SK-N-SH (cell line): ENCODE measurements around the gene SSMEM1. TPM values are rescaled to one million over a fixed set of nuclear protein-coding genes. Genes with fewer than 3 reads are reported as not detected.

Experiments
- CTCF ChIA-PET: fragments of 300-600, 350-600 bp; formaldehyde crosslinking; extraction: SDS; loops from one replicate; lab custom pipeline; 2021; lab: Yijun Ruan, JAX
- POLR2A ChIA-PET: fragments of 350-600 bp; sonication (Branson Sonifier 250); formaldehyde crosslinking; extraction: SDS; loops from one replicate; lab custom pipeline; 2020; ENCODE audit warnings: antibody characterized with exemption, inconsistent platforms; lab: Yijun Ruan, JAX
- DNase-seq: peaks from one replicate; pipeline ENCODE4 v3.0.0; 2012
- H2AFZ ChIP-seq: fragments of 200-600 bp; sonication (generic); 2 replicates; pipeline ENCODE4 v1.8.1; 2016; ENCODE audit warnings: antibody characterized with exemption, mild to moderate bottlenecking, low read depth
- H3F3A ChIP-seq: fragments of 200-600 bp; sonication (generic); replicated peaks from 2 replicates; pipeline ENCODE3; 2016; ENCODE audit warnings: antibody characterized with exemption, mild to moderate bottlenecking; ENCODE audit not compliant: insufficient read depth
- H3K27ac ChIP-seq, 2 experiments: fragments of 200-500 bp in 1 of 2; fragments of 200-600 bp in 1 of 2; sonication (Bioruptor generic) in 1 of 2; sonication (generic), shearing (Covaris generic) in 1 of 2; 2 replicates each; pipeline versions ENCODE4 v1.5.1 to v1.6.1; 2014 to 2016; ENCODE audit warnings: low read depth in 2 of 2, inconsistent platforms in 1 of 2, low read length in 1 of 2, mild to moderate bottlenecking in 1 of 2, mixed read lengths in 1 of 2
- H3K27me3 ChIP-seq: fragments of 200-600 bp; sonication (generic), shearing (Covaris generic); 2 replicates; pipeline ENCODE4 v1.6.1; 2016; ENCODE audit warnings: mixed run types; ENCODE audit not compliant: insufficient read depth
- H3K36me3 ChIP-seq, 2 experiments: fragments of 200-500 bp in 1 of 2; fragments of 200-600 bp in 1 of 2; sonication (Bioruptor generic) in 1 of 2; sonication (generic) in 1 of 2; replicated peaks in 1 of 2; 2 replicates each; pipeline versions ENCODE3 to v1.5.1; 2014 to 2016; ENCODE audit warnings: low read length in 1 of 2, mild to moderate bottlenecking in 1 of 2; ENCODE audit not compliant: insufficient read depth in 2 of 2, control insufficient read depth in 1 of 2
- H3K4me1 ChIP-seq, 2 experiments: fragments of 200-500 bp in 1 of 2; fragments of 200-600 bp in 1 of 2; sonication (Bioruptor generic) in 1 of 2; sonication (generic), shearing (Covaris generic) in 1 of 2; 2 replicates each; pipeline versions ENCODE4 v1.5.1 to v1.6.1; 2014 to 2016; ENCODE audit warnings: low read depth in 1 of 2, low read length in 1 of 2, mixed run types in 1 of 2; ENCODE audit not compliant: insufficient read depth in 2 of 2, control insufficient read depth in 1 of 2
- H3K4me2 ChIP-seq: fragments of 200-600 bp; sonication (generic), shearing (Covaris generic); 2 replicates; pipeline ENCODE4 v1.6.1; 2017; ENCODE audit warnings: mixed run types
- H3K4me3 ChIP-seq, 2 experiments: fragments of 200-500 bp in 1 of 2; fragments of 200-600 bp in 1 of 2; sonication (Bioruptor generic) in 1 of 2; sonication (generic), shearing (Covaris generic) in 1 of 2; 2 replicates each; pipeline versions ENCODE4 v1.5.1 to v1.8.1; 2014 to 2016; ENCODE audit warnings: low read depth in 2 of 2, inconsistent platforms in 1 of 2, low read length in 1 of 2, mild to moderate bottlenecking in 1 of 2, mixed read lengths in 1 of 2, moderate library complexity in 1 of 2
- H3K79me2 ChIP-seq: fragments of 200-600 bp; sonication (generic); 2 replicates; pipeline ENCODE4 v1.8.1; 2017; ENCODE audit warnings: mild to moderate bottlenecking; ENCODE audit not compliant: insufficient read depth
- H3K9ac ChIP-seq: fragments of 200-600 bp; sonication (generic); 2 replicates; pipeline ENCODE4 v1.6.1; 2017; ENCODE audit warnings: mixed run types
- H3K9me2 ChIP-seq: fragments of 200-600 bp; sonication (generic); 2 replicates; pipeline ENCODE4 v1.6.1; 2017; ENCODE audit warnings: mixed run types
- H3K9me3 ChIP-seq: fragments of 200-600 bp; sonication (generic); 2 replicates; pipeline ENCODE4 v1.6.1; 2017; ENCODE audit warnings: mixed run types, mild to moderate bottlenecking, moderate library complexity
- H4K20me1 ChIP-seq: fragments of 200-600 bp; sonication (generic); 2 replicates; pipeline ENCODE4 v1.6.1; 2017; ENCODE audit warnings: mild to moderate bottlenecking, mixed run types; ENCODE audit not compliant: insufficient read depth
- CHD2 ChIP-seq: fragments of 150-350 bp; IDR thresholded peaks from 2 replicates; pipeline ENCODE4 v1.6.1; 2018; ENCODE audit warnings: low read length; ENCODE audit not compliant: partially characterized antibody
- CTCF ChIP-seq: fragments of 200-600 bp; sonication (generic); IDR thresholded peaks from 2 replicates; pipeline ENCODE4 v1.6.1; 2017; ENCODE audit warnings: antibody characterized with exemption, mild to moderate bottlenecking, moderate library complexity
- ELF1 ChIP-seq: IDR thresholded peaks from 2 replicates; pipeline ENCODE4 v1.4.0; 2012
- FOSL2 ChIP-seq: IDR thresholded peaks from 2 replicates; pipeline ENCODE4 v1.4.0; 2012; ENCODE audit warnings: low read depth, mild to moderate bottlenecking, moderate library complexity, borderline replicate concordance
- FOXJ3 ChIP-seq: sonication (generic); formaldehyde crosslinking; IDR thresholded peaks from 2 replicates; pipeline ENCODE4 v1.5.1; 2020; ENCODE audit warnings: mild to moderate bottlenecking, missing genetic modification reagents
- FOXM1 ChIP-seq: IDR thresholded peaks from 2 replicates; pipeline ENCODE4 v1.4.0; 2012; ENCODE audit warnings: low read depth, mild to moderate bottlenecking
- GABPA ChIP-seq: IDR thresholded peaks from 2 replicates; pipeline ENCODE4 v1.4.0; 2012; ENCODE audit warnings: low read depth, mild to moderate bottlenecking
- GATA2 ChIP-seq: sonication (generic); formaldehyde crosslinking; IDR thresholded peaks from 2 replicates; pipeline ENCODE4 v1.5.0; 2020; ENCODE audit warnings: mild to moderate bottlenecking, missing genetic modification reagents
- MEF2A ChIP-seq: IDR thresholded peaks from 2 replicates; pipeline ENCODE4 v1.4.0; 2012; ENCODE audit warnings: low read depth, borderline replicate concordance
- MXI1 ChIP-seq: IDR thresholded peaks from 2 replicates; pipeline ENCODE4 v1.6.1; 2012; ENCODE audit warnings: mild to moderate bottlenecking, low read depth, low read length, improper control_type of control experiment
- NFIC ChIP-seq: IDR thresholded peaks from 2 replicates; pipeline ENCODE4 v1.4.0; 2012; ENCODE audit warnings: borderline replicate concordance
- NRF1 ChIP-seq: IDR thresholded peaks from 2 replicates; pipeline ENCODE4 v1.6.1; 2012; ENCODE audit warnings: low read depth, mild to moderate bottlenecking, low read length
- PBX3 ChIP-seq: IDR thresholded peaks from 2 replicates; pipeline ENCODE4; 2012
- POLR2AphosphoS5 ChIP-seq: IDR thresholded peaks from 2 replicates; pipeline ENCODE4 v1.6.1; 2012; ENCODE audit warnings: low read depth, low read length
- RFX5 ChIP-seq: IDR thresholded peaks from 2 replicates; pipeline ENCODE4 v1.6.1; 2012; ENCODE audit warnings: mild to moderate bottlenecking, improper control_type of control experiment, low read length
- RXRA ChIP-seq: IDR thresholded peaks from 2 replicates; pipeline ENCODE4 v1.4.0; 2012; ENCODE audit warnings: low read depth, mild to moderate bottlenecking, borderline replicate concordance
- SMC3 ChIP-seq: IDR thresholded peaks from 2 replicates; pipeline ENCODE4 v1.6.1; 2012; ENCODE audit warnings: low read depth, low read length, improper control_type of control experiment
- TEAD4 ChIP-seq: IDR thresholded peaks from 2 replicates; pipeline ENCODE4 v1.4.0; 2012; ENCODE audit warnings: mild to moderate bottlenecking, borderline replicate concordance; ENCODE audit not compliant: insufficient read depth
- ZBTB33 ChIP-seq: IDR thresholded peaks from 2 replicates; pipeline ENCODE4 v1.4.0; 2012; ENCODE audit warnings: low read depth, borderline replicate concordance
- whole genome bisulfite sequencing: methylation state at CpG from one replicate; pipeline ENCODE4 v1.1.6; 2017; ENCODE audit warnings: low lambda C conversion rate; 5-methylcytosine and 5-hydroxymethylcytosine counted together
- polyA plus RNA-seq, 3 experiments: library from polyadenylated mRNA; depleted of rRNA; stranded (reverse); fragments of >200 nt; gene quantifications; 2 replicates each; pipeline ENCODE4 v1.2.3, GENCODE V29; 2012

The SSMEM1 gene
- polyA plus RNA-seq, 1 of the 3 experiments (the other 2 are of a cell fraction): not detected

GRCh38 chr7:130160023-130160422 is 47.6 kb upstream of the SSMEM1 start:
- CTCF ChIA-PET: interaction anchor here (0.6 to 2.1 kb wide), 4 partner anchors 18 to 562 kb away, joined by 3 to 10 read pairs (median 4); no protein-coding TSS in a partner anchor
- H3K4me3 ChIP-seq: no peak overlapping the region
- H3K9me2 ChIP-seq: no peaks in the 10 kb centered on the region
- no peaks in the 10 kb centered on the region for H3K27me3 ChIP-seq
- POLR2A ChIA-PET: interaction anchor here (1.9 kb wide), 1 partner anchor 45 kb away, joined by 6 read pairs; the partner anchor contains the start of gene TMEM209
- no peaks in the 10 kb centered on the region for H3K9me3 ChIP-seq
- peaks cover 0 to 4% of the 10 kb centered on the region in 2 experiments; a peak in 1 of 4 replicates for H3K4me1 ChIP-seq
- no peak overlapping the region for H3K9ac ChIP-seq
- no peak for DNase-seq
- 97% methylated on average over 2 of the region's 2 CpGs for WGBS
- no peaks in the 10 kb centered on the region for H3F3A ChIP-seq
- H3K79me2 ChIP-seq: no peaks in the 10 kb centered on the region
- no peaks in the 10 kb centered on the region for H4K20me1 ChIP-seq
- peaks cover 32 to 38% of the 10 kb centered on the region in 2 experiments for H3K36me3 ChIP-seq
- no peak overlapping the region for H3K27ac ChIP-seq
- H3K4me2 ChIP-seq: no peak overlapping the region
- no peak for TF ChIP-seq CTCF
- no peak for TF ChIP-seq FOXM1
- no peak for TF ChIP-seq PBX3
- TF ChIP-seq POLR2AphosphoS5: no peak
- no peak for TF ChIP-seq FOXJ3
- TF ChIP-seq ELF1: no peak
- no peak for TF ChIP-seq ZBTB33
- no peak for TF ChIP-seq CHD2
- TF ChIP-seq MXI1: no peak
- TF ChIP-seq NFIC: no peak
- TF ChIP-seq TEAD4: no peak
- TF ChIP-seq RFX5: no peak
- TF ChIP-seq GATA2 (CRISPR knock-in tag): no peak
- no peak for TF ChIP-seq FOSL2
- no peak for TF ChIP-seq NRF1
- no peak for TF ChIP-seq MEF2A
- TF ChIP-seq GABPA: no peak
- TF ChIP-seq RXRA: no peak
- TF ChIP-seq SMC3: no peak
- H2AFZ ChIP-seq: no peak overlapping the region
